Keratinocyte (primary cell): ENCODE results near the gene RGS6. TPM values are rescaled to one million over a fixed set of nuclear protein-coding genes. Genes with fewer than 3 reads are reported as not detected.

Experiments used
- DNase-seq: peaks from one replicate; pipeline ENCODE4 v3.0.0-alpha.2; 2011; ENCODE audit warnings: low read depth, missing footprints, low spot score
- FAIRE-seq: peaks from 2 replicates; lab custom pipeline; 2011; peaks lifted over from hg19 to GRCh38; lab: Jason Lieb, UNC
- H2AFZ ChIP-seq: 2 replicates; pipeline ENCODE4 v1.6.0; 2012; ENCODE audit warnings: low read length, control low read depth, inconsistent platforms; ENCODE audit not compliant: control insufficient read depth
- H3K27ac ChIP-seq: 2 replicates; pipeline ENCODE4 v1.5.1; 2011; ENCODE audit warnings: low read length; ENCODE audit not compliant: control insufficient read depth, insufficient read depth
- H3K27me3 ChIP-seq: 3 replicates; pipeline ENCODE4 v1.6.0; 2011; ENCODE audit warnings: low read length; ENCODE audit not compliant: control insufficient read depth, insufficient read depth; ENCODE audit errors: extremely low read depth
- H3K36me3 ChIP-seq, 2 experiments: 2 replicates in 1 of 2; 3 replicates in 1 of 2; pipeline ENCODE4 v1.5.1; 2011; ENCODE audit warnings: low read length in 2 of 2, mild to moderate bottlenecking in 1 of 2; ENCODE audit not compliant: control insufficient read depth in 2 of 2, insufficient read depth in 2 of 2; ENCODE audit errors: extremely low read depth in 1 of 2
- H3K4me1 ChIP-seq: 3 replicates; pipeline ENCODE4 v1.5.1; 2011; ENCODE audit warnings: low read length; ENCODE audit not compliant: control insufficient read depth, insufficient read depth; ENCODE audit errors: extremely low read depth
- H3K4me2 ChIP-seq: 3 replicates; pipeline ENCODE4 v1.6.0; 2011; ENCODE audit warnings: low read depth, low read length; ENCODE audit not compliant: control insufficient read depth, insufficient read depth; ENCODE audit errors: extremely low read depth
- H3K4me3 ChIP-seq, 3 experiments: fragments of 200-600 bp in 1 of 3; sonication (generic) in 1 of 3; 2 replicates in 2 of 3; 3 replicates in 1 of 3; pipeline ENCODE4 v1.5.1; 2011 to 2016; ENCODE audit warnings: low read length in 3 of 3, mild to moderate bottlenecking in 3 of 3, control low read depth in 2 of 3, inconsistent platforms in 1 of 3, low read depth in 1 of 3, mixed read lengths in 1 of 3, mixed run types in 1 of 3, moderate library complexity in 1 of 3; ENCODE audit not compliant: control insufficient read depth in 2 of 3, insufficient read depth in 2 of 3; ENCODE audit errors: extremely low read depth in 1 of 3
- H3K79me2 ChIP-seq: 2 replicates; pipeline ENCODE4 v1.6.0; 2012; ENCODE audit warnings: low read length; ENCODE audit not compliant: control insufficient read depth, insufficient read depth
- H3K9ac ChIP-seq: 3 replicates; pipeline ENCODE4 v1.6.0; 2011; ENCODE audit warnings: low read length; ENCODE audit not compliant: control insufficient read depth, insufficient read depth; ENCODE audit errors: extremely low read depth
- H3K9me1 ChIP-seq: 3 replicates; pipeline ENCODE4 v1.6.0; 2011; ENCODE audit warnings: low read length; ENCODE audit not compliant: control insufficient read depth, insufficient read depth; ENCODE audit errors: extremely low read depth
- H3K9me3 ChIP-seq: 2 replicates; pipeline ENCODE4 v1.5.1; 2012; ENCODE audit warnings: low read depth, low read length; ENCODE audit not compliant: control insufficient read depth
- H4K20me1 ChIP-seq: 3 replicates; pipeline ENCODE4 v1.6.0; 2011; ENCODE audit warnings: low read length; ENCODE audit not compliant: control insufficient read depth, insufficient read depth; ENCODE audit errors: extremely low read depth
- CTCF ChIP-seq, 3 experiments: IDR thresholded peaks in 1 of 3; conservative IDR thresholded peaks in 1 of 3; optimal IDR thresholded peaks in 1 of 3; 2 replicates in 2 of 3; 3 replicates in 1 of 3; pipeline versions ENCODE3 to v1.5.1; 2011; ENCODE audit warnings: low read length in 3 of 3, mild to moderate bottlenecking in 3 of 3, moderate library complexity in 2 of 3, control low read depth in 1 of 3, inconsistent platforms in 1 of 3; ENCODE audit not compliant: insufficient read depth in 2 of 3; ENCODE audit errors: extremely low read depth in 1 of 3
- EZH2 ChIP-seq: IDR thresholded peaks from one replicate; pipeline ENCODE4 v1.6.1; 2012; ENCODE audit warnings: inconsistent platforms, mild to moderate bottlenecking, low read length, moderate library complexity
- dilution Hi-C: fragments of 300-500 bp; cut with MboI; formaldehyde crosslinking; loops from one replicate; pipeline ENCODE4 v1.7.0; 2020; ENCODE audit warnings: low sequenced_read_pairs; ENCODE audit not compliant: extremely low pct_ligation_motif_present
- polyA plus RNA-seq, 5 experiments: library from polyadenylated mRNA; depleted of rRNA in 3 of 5; stranded (reverse) in 3 of 5; stranded (forward) in 1 of 5; unstranded in 1 of 5; fragments of >200 nt; gene quantifications; 1 replicate in 1 of 5; 2 replicates in 3 of 5; 3 replicates in 1 of 5; pipeline versions ENCODE4 v1.2.1 to v1.2.3, GENCODE V29; 2011 to 2012; ENCODE audit warnings: missing spikeins in 2 of 5, low read depth in 1 of 5, low replicate concordance in 1 of 5

Gene RGS6
- polyA plus RNA-seq, 1 donor (not counting 4 experiments of a cell fraction or from before 2014, with no cell fraction given): not detected

DNA sequence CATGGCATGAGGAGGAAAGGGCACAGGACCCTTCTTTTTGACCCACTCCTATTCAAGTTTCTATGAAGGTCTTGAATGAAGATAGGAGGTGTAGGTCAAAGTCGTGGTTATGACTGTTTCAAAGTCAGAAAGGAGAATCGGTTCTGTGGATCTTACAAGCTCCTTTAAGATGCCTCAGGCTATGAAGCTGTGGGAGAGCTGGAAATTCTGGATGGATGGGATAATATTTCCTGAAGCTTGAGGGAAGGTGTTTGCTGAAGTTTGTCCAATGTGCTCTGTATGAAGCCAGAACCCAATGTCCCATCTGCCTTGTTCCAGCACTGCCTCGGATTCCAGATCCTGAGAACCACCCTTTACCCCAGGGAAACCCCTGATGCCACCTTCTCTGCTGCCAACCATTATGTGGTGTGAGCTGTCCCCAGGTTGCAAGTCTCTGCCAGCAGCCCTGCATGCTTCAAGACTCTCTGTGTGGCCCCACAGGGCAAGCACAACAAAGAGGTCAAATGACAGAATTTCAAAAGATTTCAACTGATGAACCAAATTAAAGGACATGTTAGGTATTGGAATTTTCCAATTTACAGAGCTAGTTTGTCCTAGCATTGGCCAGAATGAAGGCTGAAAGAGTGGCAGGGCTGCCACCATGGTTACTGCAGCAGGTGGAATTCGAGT, 472.0 kb downstream of the RGS6 start:
- dilution Hi-C loops: no loop called here
- H3K36me3 ChIP-seq: no peaks in the 10 kb centered on the region
- no peaks in the 10 kb centered on the region for H3K27me3 ChIP-seq
- H2AFZ ChIP-seq: no peak overlapping the region
- H3K9ac ChIP-seq: no peak overlapping the region
- DNase-seq (no peak), FAIRE-seq (no peak)
- no peaks in the 10 kb centered on the region for H3K79me2 ChIP-seq
- no peak overlapping the region for H3K27ac ChIP-seq
- TF ChIP-seq EZH2 (no peak), CTCF (optimal IDR thresholded peaks at IDR 0.05 in 1 of 3, IDR thresholded peaks at IDR 0.05 in 1 of 3, conservative IDR thresholded peaks at IDR 0.05 in 1 of 3; ENCODE audit: extremely low read depth in 1 of 3, insufficient read depth in 2 of 3, low read length in 3 of 3) (no peak)
- no peak overlapping the region for H3K4me3 ChIP-seq
- H3K9me3 ChIP-seq: no peaks in the 10 kb centered on the region
- no peaks in the 10 kb centered on the region for H4K20me1 ChIP-seq
- no peaks in the 10 kb centered on the region for H3K4me1 ChIP-seq
- H3K9me1 ChIP-seq: no peaks in the 10 kb centered on the region
- H3K4me2 ChIP-seq: no peak overlapping the region

DNA sequence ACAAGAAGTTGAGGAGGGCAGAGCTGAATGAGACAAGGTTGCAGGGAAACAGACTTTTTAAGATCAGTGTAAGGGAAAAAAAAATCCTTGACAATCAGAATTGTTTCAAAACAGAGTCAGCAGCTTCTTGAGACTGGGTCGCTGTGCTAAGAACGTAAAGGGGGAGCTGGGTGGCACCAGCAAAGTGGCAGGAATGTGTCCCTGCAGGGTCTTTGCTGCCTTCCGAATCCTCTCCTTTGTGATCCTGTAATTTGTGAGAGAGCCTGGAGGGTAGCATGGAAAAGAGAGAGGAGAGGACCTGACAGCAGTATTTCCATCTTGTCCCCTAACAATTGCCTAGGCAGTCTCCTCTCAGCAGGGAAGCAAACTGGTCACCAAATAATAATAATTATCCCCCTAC, 472.8 kb downstream of the RGS6 start:
- Histone ChIP-seq H3K9ac (no peak overlapping the region), H3K9me3 (no peaks in the 10 kb centered on the region), H3K27me3 (no peaks in the 10 kb centered on the region), H3K27ac (no peak overlapping the region), H3K4me1 (no peaks in the 10 kb centered on the region), H3K36me3 (no peaks in the 10 kb centered on the region), H3K4me3 (no peak overlapping the region), H4K20me1 (no peaks in the 10 kb centered on the region), H3K79me2 (no peaks in the 10 kb centered on the region), H3K4me2 (no peak overlapping the region), H2AFZ (no peak overlapping the region), H3K9me1 (no peaks in the 10 kb centered on the region)
- no peak for TF ChIP-seq EZH2
- TF ChIP-seq CTCF (optimal IDR thresholded peaks at IDR 0.05 in 1 of 3, IDR thresholded peaks at IDR 0.05 in 1 of 3, conservative IDR thresholded peaks at IDR 0.05 in 1 of 3; ENCODE audit: extremely low read depth in 1 of 3, insufficient read depth in 2 of 3, low read length in 3 of 3): no peak
- DNase-seq: no peak
- dilution Hi-C loops: no loop called here
- no peak for FAIRE-seq
